GM19395 (cell line): Measurements from ENCODE around the gene TMEM87B.
"Not testable (repeated sequence)": the region's sequence is repeated elsewhere in the genome, so short reads cannot be mapped to it uniquely, and the experiment has no call there.

ENCODE experiments used
- ATAC-seq: cut with Tn5 transposase; IDR thresholded peaks from one replicate; pipeline ENCODE4 v1.9.1; 2021; ENCODE audit warnings: mild to moderate bottlenecking, moderate library complexity; ENCODE audit not compliant: unreplicated experiment

Gene TMEM87B

DNA sequence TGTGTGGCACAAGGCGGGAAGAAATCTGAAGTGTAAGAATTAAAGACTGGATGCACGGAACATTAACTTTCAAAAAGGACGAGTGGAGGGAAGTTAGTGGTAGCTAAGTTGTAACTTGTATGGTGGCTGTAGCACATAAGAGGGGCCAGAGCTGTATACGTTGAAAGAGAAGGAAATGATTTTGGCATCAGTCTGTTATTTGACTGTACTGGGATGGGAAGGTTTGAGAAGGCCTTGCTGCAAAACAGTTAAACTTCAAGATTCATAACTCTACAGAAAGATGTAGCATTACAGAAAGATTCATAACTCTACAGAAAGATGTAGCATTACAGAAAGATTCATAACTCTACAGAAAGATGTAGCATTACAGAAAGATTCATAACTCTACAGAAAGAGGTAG is 58.3 kb downstream of the TMEM87B start:
- not testable (repeated sequence) for ATAC-seq

DNA sequence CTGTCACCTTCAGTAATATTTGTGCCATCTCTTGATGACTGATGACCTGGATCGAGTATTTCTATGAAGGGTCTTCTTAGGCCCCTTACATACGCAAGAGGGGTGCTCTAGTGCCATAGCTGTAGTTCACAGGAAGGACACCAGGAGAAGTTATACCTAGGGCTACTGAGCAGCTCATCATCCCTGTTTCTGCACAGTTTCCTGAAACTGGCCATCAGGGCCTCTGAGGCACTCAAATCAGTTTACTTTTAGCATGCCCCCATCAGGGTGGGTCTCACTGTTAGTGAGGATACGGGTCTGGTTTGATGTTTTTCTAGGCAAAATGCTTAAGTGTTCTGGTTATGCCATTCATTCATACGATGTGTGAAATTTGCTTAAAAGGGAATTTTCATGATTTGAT is 63.1 kb downstream of the TMEM87B start:
- ATAC-seq = no peak

DNA sequence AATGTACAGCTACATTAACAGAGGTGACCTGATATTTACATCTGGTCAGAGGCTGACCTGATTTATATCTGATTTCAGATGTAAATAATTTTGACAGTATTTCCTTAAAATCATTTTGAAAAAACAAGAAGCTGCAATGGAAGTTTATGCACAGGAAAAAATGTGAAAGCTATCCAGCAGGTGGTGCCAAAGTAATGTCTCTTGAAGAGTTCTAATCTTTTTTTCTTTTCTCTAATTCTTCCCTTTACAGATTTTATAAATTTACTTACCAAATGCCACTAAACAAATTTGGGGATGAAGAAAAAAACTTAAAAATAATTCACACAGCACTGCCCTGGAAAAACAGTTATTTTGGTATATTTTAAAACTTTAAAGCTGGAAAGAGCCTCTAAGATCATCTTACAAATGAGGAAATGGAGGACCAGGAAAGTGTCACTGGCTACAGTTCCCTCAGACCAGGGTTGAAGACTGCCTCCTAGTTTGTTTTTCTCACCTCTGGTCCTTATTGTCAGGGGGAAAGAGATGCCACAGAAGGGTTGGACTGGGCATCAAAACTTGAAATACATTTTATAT is 66.7 kb downstream of the TMEM87B start:
- ATAC-seq = no peak

- no peak for ATAC-seq
Measured at GRCh38 chr2:112129060-112129459, 74.0 kb downstream of the TMEM87B start.

DNA sequence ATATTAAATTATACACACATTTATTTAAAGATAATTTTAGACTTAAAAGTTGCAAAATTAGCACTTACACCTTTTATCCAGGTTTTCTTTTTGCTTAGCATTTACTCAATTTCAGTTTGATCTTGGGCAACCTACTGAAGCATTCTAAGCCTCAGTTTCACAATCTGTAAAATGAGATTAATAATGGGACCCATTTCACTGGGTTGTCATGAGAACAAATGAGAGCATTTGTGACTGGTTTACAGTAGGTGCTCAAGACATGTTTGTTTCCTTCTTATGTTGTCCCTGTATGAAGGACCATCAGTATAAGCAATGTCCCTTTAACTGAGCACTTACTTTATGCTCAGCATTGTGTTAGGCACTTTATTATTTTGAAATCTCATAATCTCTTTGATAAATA is 78.3 kb downstream of the TMEM87B start:
- ATAC-seq = no peak

DNA sequence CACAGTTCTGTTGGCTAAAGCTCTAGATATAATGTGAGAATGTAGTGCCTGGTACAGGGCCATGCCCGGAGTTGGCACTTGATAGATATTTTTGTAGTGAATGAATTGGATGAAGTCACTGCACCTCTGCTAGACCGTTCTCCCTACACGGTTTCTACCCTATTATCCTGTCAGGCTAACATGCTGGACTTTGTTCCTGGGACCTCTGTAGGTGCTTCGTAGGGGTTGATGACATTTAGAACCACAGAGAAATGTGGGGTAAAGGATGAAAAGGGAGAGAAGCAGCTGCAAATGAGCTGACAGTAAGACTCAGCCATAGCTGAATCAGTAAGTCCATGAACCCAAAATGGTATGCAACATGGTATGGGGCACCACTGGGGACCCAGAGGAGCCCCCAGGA is 79.1 kb downstream of the TMEM87B start:
- ATAC-seq = no peak

DNA sequence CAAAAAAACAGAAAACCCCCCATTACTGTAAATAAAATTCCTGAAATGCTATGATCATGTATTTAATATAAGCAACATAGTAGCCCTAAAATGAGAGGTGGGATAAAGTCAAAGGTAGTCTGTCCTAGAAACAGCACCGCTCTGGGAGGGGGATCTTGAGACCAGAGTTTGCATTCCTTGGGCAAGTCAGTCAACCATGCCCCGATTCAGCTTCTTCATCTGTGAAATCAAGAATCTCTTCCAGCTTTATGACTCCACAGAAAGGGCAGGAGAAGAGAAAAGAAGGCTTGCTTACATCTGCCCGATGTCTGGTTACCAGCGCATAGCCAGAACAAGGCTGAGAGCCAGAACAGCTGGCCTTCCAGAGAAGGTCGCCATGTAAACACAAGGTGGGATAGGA is 81.0 kb downstream of the TMEM87B start:
- no peak for ATAC-seq

DNA sequence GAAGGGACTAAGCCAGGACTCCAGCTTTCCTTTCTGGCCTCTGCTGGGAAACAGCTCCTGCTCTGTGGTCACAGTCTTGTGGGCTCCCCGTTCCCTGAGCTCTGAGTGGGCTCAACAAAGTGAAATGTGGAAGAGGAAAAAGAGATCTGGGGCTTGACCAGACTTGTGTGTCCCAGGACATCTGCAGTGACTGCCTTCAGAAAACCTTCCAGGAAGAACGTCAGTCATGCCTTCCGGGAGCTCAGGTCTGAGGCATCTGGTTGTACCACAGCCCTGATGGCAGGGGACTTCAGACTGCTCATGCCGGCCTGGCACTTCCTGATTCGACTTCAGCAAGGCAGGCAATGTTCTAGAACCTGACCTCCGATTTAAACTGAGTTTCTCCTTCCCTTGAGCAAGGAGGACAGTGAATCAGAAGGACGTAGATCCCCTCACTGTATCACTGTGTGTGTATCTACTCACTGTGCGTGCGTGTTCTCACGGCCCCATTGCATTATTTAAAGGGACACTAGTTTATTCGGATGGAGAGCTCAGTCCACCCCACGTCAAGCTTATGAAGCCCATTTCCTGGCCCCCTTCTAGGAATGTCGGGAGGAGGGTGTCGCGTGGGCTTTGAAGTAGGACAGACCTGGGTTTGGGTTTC is 82.6 kb downstream of the TMEM87B start:
- no peak for ATAC-seq

GRCh38 chr2:112138159-112139032 is 83.3 kb downstream of the TMEM87B start, which contains the start of gene FBLN7:
TSS of gene FBLN7 (plus strand) at chr2:112138385. CDS start at chr2:112138656, 271 bp downstream.
- ATAC-seq = no peak

DNA sequence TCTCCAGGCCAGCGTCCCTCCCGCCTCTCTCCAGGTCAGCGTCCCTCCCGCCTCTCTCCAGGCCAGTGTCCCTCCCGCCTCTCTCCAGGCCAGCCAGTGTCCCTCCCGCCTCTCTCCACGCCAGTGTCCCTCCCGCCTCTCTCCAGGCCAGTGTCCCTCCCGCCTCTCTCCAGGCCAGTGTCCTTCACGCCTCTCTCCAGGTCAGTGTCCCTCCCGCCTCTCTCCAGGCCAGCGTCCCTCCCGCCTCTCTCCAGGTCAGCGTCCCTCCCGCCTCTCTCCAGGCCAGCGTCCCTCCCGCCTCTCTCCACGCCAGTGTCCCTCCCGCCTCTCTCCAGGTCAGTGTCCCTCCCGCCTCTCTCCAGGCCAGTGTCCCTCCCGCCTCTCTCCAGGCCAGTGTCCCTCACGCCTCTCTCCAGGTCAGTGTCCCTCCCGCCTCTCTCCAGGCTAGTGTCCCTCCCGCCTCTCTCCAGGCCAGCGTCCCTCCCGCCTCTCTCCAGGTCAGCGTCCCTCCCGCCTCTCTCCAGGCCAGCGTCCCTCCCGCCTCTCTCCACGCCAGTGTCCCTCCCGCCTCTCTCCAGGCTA is 84.1 kb downstream of the TMEM87B start:
- ATAC-seq = not testable (repeated sequence)

DNA sequence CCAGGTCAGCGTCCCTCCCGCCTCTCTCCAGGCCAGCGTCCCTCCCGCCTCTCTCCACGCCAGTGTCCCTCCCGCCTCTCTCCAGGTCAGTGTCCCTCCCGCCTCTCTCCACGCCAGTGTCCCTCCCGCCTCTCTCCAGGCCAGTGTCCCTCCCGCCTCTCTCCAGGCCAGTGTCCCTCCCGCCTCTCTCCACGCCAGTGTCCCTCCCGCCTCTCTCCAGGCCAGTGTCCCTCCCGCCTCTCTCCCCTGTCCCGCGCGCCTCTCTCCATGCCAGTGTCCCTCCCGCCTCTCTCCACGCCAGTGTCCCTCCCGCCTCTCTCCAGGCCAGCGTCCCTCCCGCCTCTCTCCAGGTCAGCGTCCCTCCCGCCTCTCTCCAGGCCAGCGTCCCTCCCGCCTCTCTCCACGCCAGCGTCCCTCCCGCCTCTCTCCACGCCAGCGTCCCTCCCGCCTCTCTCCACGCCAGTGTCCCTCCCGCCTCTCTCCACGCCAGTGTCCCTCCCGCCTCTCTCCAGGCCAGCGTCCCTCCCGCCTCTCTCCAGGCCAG is 84.7 kb downstream of the TMEM87B start:
- not testable (repeated sequence) for ATAC-seq

DNA sequence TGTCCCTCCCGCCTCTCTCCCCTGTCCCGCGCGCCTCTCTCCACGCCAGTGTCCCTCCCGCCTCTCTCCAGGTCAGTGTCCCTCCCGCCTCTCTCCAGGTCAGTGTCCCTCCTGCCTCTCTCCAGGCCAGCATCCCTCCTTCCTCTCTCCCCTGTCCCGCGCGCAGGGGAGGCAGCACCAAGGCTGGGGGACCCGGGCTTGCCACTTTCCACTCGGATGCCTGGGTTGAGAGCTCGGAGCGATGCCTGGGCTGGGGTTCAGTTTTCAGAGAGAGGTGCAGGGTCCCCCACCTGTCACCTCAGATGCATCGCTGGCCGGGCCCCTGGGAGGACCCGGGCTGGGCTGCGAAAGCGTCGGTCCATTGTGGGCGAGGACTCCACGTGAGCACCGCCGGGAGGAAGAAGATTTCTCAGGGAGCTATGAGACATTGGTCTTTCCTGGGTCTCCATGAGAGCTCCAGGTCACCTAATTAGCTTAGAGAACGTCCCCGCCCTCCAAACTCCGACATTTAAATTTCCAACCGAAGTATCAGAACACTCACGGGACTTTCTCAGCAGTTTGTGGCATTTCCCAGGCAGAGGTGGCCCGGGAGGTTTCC is 85.2 kb downstream of the TMEM87B start:
- ATAC-seq = no peak

DNA sequence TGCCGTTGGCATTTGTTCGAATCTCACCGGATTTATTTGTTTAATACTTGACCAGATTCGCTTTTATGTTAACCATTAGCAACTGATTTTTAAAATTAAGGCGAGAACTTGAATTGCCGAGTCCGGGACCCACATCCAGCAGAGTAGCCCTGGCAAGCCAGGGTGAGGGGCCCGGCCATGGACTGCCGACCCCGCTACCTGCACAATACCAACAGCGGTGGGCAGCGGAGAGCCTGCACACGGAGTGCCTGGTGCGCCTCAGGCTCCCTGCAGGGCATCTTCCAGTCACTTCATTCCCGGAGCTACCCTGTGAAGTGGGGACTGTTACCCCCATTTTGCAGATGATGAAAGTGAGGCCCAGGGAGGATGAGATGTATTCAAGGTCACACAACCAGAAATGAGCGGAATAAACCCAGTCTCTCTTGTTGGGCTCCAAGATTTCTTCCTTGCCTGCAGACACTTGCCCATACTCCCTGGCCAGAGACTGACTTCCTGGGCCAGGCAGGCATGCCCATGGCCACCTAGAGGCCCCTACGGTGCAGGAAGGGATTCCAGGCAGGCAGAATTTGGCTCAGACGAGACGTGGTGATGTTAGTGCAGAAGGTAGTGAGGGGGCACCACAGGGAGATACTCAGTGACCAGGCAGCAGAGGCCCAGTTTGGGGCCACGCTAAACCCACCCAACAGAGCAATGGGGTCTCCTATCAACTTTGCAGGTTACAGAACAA is 86.0 kb downstream of the TMEM87B start:
- ATAC-seq = no peak

DNA sequence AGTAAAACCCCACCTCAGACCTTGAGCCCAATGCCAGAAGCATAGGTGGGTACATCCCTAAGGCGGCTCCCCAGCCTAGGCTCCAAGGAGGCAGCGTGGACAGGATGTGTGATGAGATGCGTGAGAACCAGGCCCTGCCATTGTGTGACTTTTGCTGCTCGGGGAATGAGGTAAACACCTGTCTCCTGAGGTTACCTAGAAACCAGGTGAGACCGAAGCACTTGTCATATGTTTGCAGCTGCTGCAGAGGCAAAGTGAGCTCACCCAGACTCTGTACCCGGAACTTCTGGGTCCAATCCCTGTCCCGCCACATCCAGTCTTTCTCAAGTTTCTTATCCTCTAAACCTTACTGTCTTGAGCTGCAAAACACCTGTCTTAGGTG is 86.5 kb downstream of the TMEM87B start:
- ATAC-seq = no peak

GRCh38 chr2:112142525-112143078 is 87.5 kb downstream of the TMEM87B start:
- ATAC-seq = no peak

- no peak for ATAC-seq
Measured at GRCh38 chr2:112143150-112143549, 88.1 kb downstream of the TMEM87B start.

GRCh38 chr2:112144966-112145365 is 89.9 kb downstream of the TMEM87B start:
- no peak for ATAC-seq

- ATAC-seq = no peak
Measured at GRCh38 chr2:112147382-112148168, 92.5 kb downstream of the TMEM87B start.

- ATAC-seq = no peak
Measured at GRCh38 chr2:112148477-112148876, 93.4 kb downstream of the TMEM87B start.
